GM18868 (cell line): ENCODE data around the gene CC2D1A.

Source experiments
- ATAC-seq: cut with Tn5 transposase; IDR thresholded peaks from one replicate; pipeline ENCODE4 v1.9.1; 2021; ENCODE audit warnings: mild to moderate bottlenecking, moderate library complexity; ENCODE audit not compliant: unreplicated experiment

Gene CC2D1A

DNA sequence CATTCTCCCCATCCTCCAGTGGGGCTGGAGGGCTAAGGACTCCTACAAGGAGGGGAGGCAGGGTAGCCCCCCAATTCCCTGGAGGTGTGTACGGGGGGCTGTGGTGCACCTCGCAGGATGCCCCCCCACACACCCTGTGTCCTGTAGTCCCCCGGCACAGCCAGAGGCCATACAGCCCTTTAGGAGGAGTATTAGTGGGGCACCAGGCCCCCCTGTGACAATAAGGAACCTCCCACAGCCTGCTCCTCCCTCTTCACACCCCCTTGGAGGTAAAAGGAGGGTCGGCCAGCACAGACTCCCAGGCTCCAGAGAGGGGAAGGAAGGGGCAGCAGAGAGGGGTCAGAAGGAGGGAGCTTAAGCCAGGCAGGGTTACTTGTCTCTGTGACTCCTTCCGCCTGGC, 29.2 kb upstream of the CC2D1A start, which contains the start of gene NANOS3:
Gene NANOS3, plus strand, starts transcription at position 301 of the 400 bp plus-strand sequence. CDS start 115 bp downstream, outside the sequence.
- ATAC-seq = no peak

DNA sequence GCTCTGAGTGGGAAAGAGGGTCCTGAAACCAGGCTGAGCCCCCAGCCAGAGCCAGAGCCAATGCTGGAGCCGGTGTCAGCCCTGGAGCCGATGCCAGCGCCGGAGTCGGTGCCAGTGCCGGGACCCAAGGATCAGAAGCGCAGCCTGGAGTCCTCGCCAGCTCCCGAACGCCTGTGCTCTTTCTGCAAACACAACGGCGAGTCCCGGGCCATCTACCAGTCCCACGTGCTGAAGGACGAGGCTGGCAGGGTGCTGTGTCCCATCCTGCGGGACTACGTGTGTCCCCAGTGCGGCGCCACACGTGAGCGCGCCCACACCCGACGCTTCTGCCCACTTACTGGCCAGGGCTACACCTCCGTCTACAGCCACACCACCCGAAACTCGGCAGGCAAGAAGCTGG, 28.7 kb upstream of the CC2D1A start:
- ATAC-seq = no peak

DNA sequence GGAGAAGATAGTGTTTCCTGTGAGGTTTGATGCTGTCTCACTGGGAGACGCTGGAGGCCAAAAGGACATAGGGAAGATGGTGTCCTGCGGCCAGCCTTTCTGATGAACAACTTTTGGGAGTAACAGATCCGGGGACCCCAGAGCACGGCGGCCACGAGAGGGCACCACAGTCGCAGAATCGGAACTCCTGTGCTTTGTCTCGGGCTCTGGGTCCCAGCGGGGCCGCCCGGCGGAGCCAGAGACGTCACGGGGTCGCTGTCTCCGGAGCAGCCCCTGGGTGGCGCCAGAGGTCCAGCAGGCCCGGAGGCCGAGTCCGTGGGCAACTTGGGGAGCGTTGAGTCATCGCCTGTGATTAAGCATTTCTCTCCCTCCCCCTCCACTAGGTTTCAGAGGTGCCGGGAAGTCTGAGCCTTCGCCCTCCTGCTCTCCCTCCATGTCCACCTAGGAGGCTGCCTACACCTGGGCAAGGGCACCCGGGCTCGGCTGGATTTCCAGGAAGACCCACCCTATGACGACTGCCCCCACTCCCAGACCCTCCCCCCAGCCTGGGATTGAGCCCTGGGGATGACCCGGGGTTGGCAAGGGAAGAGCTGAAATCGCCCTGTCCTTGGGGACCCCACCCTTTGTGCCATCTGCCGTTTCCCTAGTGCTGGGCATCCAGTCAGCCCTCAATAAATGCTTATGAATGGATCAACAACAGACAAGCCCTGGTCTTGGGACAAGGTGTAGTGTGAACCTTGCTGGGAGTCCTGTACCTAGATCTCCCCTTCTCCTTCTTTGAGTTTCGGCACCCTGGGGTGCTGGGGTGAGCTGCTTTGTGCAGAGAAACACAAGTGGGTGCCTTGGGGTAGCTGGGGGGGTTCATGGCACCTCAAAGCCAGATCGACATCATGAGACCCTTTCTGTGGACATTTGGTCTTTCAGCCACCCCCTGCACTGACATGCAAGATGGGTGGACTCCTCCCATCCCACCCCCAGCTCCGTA, 25.6 kb upstream of the CC2D1A start:
- ATAC-seq = peak; percentile 83

DNA sequence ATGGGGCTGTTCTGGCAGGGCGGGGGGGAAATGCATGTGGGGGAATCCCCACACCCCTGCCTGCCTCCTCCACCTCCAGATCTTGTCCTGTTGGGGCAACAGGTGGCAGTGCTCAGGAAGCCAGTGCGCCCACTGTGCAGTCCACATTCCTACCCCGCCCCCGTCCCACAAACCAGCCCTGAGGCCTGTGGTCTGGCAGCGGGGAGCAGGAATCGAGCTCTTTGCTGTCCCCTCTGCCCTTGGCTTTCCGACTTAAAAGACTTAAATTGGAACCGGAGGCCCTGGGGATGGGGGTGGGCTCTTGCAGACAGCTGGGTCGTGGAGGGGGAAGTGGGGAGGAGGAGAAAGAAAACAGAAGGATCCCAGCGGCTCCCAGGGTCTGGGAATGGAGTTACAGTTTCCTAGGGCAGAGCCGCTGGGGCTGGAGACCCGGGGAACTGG, 24.7 kb upstream of the CC2D1A start:
- no peak for ATAC-seq

DNA sequence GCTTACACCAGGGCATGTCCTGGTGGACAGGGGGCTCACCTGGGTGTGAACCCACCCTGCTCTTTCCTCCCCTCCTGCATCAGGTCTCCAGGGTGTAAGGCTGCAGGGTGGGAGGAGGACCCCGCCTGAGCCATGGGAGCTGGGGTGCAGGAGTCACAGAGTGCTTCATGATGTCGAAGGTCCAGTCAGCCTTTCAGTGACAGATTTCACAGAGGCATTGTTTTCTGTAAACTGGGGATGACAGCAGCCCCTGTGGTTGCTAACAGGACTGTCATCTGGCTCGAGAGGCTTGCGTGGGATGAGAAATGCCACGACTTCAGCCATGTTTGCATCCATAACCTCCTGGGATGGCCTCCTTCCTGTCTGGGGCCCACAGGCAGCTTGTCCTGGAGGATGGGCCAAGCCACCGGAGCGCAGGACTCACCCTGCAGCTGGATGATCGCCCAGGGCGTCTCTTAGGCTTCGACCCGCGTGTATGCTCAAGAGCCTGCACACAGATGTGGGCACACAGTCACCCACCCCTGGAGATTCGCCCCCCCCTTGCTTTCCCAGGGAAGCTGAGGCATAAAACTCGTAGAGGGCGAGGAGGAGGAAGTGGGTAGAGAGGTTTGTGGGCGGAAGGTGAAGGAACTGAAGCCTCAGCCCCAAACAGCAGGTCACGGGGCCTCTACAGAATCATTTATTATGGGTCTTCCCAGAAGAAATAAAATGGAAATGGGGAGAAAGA, 24.1 kb upstream of the CC2D1A start:
- no peak for ATAC-seq

DNA sequence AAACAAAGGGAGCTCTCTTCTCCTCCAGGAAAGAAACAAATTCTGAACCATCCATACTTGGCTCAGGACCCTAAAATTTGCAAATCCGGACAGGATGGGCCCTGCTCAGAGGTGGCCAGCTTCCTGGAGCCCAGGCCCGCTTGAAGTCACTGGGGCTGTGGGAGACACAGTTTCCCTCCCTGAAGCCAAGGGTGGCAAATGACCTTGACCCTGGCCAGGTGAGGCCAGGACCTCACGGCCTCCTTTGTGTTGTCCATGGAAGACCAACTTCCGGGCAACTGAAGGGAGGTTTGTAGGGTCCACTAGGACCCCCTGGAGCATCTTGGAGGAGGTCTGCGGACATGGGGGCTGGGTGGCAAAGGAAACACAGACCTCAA, 23.6 kb upstream of the CC2D1A start:
- no peak for ATAC-seq

DNA sequence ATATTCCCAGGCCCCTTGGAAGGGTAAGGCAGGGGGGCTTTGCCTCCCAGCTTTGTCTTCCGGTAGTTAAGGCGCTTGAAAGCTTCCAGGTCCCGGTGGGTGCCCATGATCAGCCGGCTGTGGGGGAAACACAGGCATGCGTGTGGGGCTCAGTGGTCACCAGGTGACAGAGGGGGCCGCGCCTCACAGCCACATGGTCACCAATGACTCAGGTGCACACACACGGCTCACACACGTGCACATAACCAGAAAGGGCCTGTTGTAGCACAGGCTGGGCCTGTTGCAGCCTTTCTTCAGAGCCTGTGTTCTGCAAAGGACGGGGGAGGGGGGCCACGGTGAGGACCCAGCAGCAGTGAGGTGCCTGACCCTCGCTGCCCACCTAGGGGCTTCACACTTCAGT, 23.2 kb upstream of the CC2D1A start:
- ATAC-seq = no peak

DNA sequence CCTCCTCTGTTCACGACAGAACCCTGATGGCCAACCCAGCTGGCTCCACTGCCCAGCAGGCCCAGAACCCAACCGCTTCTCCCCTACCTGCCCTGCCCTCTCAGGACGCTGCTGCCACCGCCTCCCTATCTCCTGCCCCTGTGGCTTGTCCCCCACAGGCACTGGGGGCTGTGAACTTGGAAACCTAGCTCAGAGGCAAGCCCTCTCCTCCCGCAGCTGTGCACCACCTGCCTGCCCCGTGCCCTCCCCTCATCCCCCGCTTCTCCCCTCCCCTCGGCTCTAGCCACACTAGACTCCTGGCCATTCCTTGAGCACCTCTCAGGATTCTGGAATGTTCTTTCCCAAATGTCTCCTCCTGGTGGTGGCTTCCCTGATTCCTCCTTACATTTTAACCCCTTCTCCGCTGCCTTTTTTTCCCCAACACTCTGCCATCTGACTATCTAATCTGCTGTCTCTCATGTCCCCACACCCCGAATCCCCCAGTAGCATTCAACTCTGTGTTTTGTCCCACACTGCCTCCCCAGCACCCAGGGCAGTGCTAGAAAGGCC, 22.4 kb upstream of the CC2D1A start:
- ATAC-seq = no peak

DNA sequence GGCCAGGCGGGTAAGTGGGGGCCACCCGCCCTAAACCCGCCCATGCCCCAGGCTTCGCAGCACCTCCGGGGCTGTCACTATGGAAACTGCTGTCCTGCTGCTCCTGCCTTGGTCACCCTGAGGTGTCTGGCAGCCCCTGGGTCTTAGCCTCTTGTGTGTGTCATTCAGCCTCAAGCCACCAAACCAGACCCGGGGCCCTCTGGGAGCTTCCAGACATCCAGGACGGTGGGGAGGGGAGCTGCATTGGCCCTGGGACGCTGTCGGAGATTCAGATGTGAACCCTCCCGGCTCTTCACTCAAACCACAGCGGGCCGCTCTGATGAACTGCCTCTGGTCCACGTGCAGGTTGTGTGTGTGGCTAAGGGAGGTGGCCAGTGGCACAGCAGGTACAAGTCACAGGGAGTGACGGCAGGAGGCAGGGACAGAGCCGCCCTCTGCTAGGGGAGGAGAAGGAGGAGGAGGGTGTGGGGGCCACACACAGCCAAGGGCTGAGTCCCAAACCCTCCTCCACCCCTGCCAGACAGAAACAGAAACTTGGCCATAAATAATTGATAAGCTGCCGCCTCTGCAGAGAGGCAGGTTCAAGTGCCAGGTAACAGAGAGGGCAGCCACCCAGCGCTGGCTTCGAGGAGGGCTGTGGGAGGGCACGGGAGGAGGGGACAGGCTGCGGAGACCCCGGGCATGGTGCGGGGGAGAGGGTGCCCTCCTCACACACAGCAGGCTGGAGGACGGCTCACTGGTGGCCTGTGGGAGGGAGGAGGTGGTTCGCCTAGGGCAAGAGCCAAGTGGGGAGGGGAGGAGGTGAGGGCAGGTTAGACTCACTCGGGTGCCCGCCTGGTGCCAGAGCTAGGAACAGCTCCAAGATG, 21.0 kb upstream of the CC2D1A start:
- no peak for ATAC-seq

DNA sequence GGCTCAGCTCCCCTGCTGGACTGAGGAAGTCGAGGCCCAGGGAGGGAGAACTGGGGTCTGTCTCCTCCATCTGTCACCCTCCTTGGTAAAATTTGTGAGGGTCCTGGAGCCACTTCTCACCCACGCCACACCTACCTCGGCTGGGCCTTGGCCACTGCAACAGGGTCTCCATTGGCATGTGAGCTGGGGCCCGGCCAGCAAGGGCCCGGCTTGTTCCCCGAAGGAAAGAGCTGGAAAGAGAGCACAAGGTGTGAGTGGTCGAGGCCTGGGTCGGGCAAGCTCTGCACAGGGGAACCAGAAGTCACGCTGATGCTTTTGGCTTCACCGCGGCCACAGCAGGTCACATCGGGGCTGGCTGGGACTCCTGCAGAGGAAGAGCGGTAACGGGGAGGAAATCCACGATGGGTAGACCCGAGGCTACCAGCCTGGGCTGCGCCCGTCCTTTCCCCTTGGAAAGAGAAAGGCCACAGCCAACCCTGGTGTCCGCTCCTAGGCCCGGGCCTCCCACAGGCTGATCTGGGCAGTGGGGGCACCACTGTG, 20.1 kb upstream of the CC2D1A start:
- no peak for ATAC-seq

DNA sequence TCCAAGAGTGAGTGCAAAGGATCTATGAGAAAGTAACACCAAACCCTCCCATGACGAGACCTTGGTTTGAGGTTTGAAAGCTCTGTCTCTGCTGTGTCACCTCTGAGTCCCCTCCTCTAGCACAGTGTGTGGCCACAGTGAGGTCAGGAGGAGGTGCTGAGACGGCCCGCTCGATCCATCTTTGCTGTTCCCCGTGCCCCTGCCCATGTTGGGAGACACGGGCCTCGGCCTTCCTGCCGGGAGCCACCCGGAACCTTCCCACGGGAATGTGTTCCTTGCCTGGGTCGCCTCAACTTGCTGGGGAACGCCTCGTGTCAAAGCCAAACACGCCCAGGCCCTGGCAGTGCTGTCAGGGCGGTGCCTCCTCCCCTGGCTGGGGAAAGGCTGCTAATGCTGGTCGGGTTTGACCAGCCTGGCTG, 19.0 kb upstream of the CC2D1A start:
- ATAC-seq = no peak

DNA sequence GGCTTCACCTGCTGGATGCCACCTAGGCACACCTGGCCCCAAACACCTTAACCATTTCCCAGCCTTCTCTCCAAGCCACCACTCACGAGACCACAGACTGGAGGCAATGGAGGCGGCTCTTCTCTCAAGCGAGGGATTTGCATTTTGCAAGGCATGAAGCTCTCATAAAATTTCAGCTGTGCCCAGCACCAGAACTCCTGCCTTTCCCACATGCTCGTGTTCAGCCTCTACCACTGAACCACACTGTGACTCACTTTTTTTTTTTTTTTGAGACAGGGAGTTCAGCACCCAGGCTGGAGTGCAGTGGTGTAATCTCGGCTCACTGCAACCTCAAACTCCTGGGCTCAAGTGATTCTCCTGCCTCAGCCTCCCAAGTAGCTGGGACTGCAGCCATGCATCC, 18.5 kb upstream of the CC2D1A start:
- no peak for ATAC-seq

DNA sequence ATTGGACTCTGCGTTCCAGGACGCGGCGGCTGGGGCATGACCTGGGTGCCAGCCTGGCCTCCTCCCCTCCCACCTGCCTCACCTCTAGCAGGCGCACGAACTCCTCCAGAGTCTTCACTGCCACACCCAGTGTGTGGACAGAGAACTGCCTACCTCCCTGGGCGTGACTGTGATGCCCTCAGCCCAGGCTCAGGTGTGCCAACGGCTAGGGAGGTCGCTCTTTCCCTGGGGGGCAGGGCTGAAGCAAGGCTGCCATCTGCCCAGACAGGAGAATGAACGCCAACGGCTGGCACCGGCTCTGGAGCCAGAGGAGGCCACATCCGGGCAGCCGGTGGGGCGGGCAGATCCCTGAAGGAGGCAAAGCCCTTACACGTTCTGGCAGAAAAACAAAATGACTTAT, 17.7 kb upstream of the CC2D1A start:
- no peak for ATAC-seq

DNA sequence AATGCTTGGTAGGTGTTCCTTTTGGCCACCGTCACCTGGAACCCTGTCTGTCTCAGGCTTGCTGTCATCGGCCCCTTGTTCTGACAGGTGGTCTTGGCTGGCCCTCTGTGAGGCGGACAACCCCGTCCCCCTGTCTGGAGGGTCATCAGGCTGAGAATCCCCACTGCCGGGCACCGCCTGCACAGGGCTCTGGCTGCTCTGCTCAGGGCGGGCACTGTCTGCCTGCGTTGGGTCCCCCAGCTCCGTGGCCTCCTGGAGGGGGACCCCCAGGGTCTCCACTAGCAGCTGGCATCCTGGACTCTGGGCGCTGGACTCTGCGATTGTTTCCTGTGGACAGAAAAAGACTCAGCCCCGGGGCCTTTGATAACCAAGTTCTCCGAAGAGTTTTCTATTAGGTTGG, 15.9 kb upstream of the CC2D1A start:
- no peak for ATAC-seq

DNA sequence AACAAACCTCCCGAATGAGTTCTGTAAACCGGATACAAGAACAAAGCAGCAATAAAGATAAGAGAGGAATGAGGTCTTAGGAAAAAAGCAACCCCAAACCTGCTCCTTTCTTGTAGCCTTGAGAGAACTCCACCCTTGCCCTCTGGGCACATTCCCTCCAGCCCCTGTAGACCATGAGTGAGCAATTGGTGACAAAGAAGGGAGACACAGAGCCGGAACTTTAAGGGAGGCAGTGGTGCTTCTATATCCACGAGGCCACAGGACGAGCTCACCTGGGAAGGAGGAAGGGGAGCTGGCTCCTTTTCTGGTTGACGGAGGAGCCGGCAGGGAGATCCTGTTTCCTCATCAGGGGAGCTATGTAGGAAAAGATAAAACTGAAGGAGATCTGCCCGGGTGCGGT, 13.1 kb upstream of the CC2D1A start:
- ATAC-seq = no peak

DNA sequence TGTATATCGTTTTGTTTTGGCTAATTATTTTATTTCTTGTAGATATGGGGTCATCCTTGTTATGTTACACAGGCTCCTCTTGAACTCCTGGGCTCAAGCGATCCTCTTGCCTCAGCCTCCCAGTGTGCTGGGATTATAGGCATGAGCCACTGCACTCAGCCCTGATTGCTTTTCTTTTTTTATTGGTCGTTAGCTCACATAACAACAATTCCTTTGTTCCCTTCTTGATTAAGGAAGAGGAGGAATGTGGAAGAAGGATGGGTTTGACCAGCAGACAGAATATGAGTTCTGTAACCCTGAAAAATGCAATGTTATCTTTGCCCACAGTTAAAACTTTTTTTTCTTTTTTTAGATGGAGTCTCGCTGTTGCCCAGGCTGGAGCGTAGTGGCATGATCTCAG, 11.4 kb upstream of the CC2D1A start:
- no peak for ATAC-seq

DNA sequence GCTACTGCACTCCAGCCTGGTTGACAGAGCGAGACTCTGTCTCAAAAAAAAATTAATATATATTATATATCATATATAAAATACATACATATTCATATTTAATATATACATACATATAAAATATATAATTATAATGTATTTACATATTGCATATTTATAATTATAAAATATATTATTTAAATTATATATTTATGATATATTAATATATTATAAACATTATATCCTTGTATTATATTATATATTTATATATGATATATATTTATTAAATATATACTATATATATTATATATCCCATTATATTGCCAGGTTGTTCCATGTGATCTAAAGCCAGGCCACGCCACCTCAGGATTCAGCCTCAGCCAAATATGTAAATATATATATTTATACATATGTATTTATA, 9.8 kb upstream of the CC2D1A start:
- no peak for ATAC-seq

DNA sequence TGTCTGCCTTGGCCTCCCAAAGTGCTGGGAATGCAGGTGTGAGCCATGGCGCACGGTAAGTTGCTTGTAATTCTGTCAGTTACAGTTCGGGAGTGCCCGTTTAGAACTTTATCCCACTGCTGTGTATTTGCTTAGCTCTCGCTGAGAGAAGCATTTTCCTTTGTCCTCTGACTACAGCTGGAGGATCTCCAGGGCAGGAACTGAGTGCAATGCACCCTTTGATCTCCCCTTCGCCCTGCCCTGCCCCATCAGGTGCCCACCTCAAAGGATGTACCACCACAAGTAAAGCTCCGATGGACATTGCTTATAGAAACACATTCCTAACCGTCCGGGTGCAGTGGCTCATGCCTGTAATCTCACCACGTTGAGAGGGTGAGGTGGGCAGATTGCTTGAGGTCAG, 6.6 kb upstream of the CC2D1A start:
- ATAC-seq = no peak

DNA sequence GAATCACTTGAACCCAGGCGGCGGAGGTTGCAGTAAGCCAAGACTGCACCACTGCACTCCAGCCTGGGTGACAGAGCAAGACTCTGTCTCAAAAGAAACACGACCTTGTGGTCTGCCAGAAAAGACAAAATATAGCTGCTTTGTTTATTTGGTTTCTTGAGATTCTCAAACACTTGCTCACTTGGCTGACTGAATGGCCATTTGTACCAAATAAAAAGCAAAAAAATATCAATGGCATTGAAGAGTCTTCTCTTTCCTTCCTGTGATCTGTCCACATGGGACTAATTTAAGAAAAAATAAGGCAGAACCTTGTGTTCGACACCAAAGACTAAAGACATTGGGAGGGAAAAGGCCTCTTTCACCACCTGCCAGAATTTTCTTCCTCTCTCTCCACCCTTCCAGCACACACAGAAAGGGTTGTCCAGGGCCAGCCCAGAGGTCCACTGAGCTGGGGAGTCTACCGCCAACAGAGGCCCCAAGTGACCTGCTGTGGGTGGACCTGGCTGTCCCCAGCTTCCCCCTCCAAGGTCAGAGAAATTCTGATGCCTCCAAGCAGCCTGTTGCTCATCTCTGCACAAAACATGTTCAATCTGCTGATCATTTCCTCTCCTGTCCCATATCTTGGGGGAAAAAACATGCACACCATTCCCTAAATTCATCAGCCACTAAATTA, 6.0 kb upstream of the CC2D1A start:
- no peak for ATAC-seq

DNA sequence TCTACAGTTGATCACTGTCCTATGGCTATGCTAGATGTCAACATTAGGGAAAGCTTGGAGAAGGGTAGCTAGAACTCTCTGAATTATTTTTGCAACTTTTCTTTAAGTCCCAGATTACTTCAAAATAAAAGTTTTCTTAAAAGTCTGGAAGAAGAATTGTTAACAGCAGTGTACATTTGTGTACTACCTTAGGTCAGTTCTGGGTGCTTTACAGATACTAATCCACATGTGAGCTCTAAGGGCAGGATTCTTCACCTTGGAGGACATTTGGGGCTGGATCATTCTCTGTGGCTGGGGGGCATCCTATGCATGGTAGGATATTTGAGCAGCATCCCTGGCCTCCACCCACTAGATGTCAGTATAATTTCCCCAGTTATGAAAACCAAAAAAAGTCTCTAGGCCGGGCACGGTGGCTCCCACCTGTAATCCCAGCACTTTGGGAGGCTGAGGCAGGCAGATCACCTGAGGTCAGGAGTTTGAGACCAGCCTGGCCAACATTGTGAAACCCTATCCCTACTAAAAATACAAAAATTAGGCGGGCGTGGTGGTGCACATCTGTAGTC, 2.9 kb upstream of the CC2D1A start:
- ATAC-seq = no peak
